Kasumi-1 (cell line): Measurements from ENCODE around the gene ALDH9A1.

Experiments
- DNase-seq, 2 experiments: peaks; one replicate each; lab custom pipeline; 2025; lab: John Stamatoyannopoulos, UW

ALDH9A1 gene

DNA sequence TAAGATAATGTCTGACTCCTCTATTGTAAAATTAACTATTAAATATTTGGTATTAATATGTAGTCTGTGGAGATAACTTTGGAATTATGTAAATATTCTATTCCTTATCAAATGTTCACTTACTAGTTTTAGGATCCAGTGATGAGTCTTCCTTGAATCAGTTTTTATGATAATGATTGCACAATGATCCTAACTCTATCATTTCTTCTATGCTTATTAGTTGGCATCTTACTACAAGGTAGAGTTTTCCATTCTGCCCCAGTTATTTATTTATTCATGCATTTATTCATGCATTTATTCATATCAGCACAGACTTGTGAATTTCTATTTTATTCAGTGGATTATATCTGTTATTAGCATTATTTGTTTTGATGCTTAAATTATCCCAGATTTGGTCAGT, 74.7 kb downstream of the ALDH9A1 start:
- no peak for DNase-seq

DNA sequence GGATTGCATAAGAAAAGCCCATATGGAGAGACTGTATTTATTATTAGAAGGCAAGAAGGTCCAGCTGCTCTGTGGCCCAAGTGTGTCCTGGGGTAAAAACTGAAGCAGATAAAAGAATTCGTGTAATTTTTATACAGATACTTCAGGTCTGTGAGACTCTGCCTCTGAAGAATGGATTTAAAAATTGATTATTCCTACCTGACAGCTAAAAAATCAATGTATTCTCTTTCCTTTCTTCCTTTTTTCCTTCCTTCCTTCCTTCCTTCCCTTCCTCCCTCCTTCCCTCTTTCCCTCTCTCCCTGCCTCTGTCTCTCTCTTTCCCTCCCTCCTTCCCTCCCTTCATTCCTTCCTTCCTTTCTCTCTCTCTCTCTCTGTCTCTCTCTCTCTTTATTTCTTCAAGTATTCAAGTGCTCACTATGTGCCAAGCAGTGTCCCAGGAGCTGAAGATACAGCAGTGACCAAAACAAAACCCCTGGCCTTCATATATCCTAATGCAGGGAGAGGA, 78.7 kb downstream of the ALDH9A1 start:
- no peak for DNase-seq

DNA sequence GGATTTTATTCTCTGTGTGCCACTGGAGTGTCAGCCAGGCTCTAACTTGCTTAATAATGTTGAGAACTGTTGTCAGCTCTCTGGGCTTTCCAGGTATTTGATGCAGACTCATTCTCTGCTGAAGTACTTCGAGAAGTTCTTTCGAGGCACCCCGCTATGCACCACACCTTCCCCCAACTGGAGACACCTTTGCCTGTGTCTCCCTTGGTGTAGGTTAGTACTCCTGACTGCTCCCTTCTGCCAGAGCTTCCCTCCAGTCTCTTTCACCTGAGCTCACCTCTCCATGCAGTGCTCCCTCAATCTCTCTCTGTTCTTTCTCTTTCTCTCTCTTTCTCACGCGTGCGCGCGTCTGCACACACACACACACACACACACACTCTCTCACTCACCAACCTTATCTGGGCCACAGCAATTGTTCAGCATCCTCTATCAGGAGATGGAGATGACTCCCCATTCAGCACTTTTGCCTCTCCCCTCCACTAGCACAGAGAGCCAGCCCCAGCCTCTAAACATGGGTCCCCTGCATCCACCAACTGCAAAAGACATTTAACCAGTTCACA, 81.3 kb downstream of the ALDH9A1 start:
- DNase-seq = no peak

DNA sequence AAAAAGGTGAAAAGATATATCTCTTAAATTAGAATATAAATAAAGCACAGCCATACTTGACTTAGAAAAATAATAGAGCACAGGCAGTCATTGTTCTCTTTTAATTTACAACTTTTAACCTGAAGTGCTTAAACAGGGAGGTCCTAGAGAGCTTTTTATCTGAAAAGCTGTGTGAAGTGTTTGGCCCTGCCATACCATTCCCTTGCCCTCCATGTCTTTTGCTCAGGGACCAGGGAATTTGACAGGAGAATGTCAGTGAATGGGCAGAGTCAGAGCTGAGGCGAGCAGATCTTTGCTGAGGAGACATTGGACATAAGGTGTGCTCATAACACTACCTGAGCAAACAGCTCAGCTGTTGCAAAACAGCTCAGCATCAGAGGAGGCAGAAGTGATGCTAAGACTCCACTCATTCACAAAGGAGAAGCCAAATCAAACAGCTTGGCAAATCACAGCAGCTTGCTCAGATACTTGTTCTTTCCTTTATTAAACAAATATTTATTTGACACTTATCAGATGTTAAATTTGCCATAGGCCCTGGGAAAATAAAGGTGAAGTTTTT, 82.2 kb downstream of the ALDH9A1 start:
- DNase-seq = no peak
